ENCODE data around the gene PRAF2.

- TF ChIP-seq CTCF (IDR thresholded peaks at IDR 0.05; ENCODE audit: insufficient read depth, low read length, poor library complexity, severe bottlenecking) (no peak), EZH2phosphoT487 (conservative IDR thresholded peaks at IDR 0.05; ENCODE audit: low read length) (no peak)
These were observed 20.4 kb downstream of the PRAF2 start for GRCh38 chrX:49053223-49054072.
